GM21786 (cell line): ENCODE results near the gene CFAP97.
"Not testable (repeated sequence)": the region's sequence is repeated elsewhere in the genome, so short reads cannot be mapped to it uniquely, and the experiment has no call there.

Experiments used
- ATAC-seq: cut with Tn5 transposase; IDR thresholded peaks from one replicate; pipeline ENCODE4 v1.9.1; 2021; ENCODE audit not compliant: unreplicated experiment

Gene CFAP97

GRCh38 chr4:185201977-185202962 lies 1.5 kb downstream of the CFAP97 start:
- no peak for ATAC-seq

- ATAC-seq: not testable (repeated sequence)
Observed at GRCh38 chr4:185198189-185198588, 5.6 kb downstream of the CFAP97 start.

GRCh38 chr4:185196437-185196836 lies 7.4 kb downstream of the CFAP97 start:
- no peak for ATAC-seq

GRCh38 chr4:185194924-185195888 lies 8.6 kb downstream of the CFAP97 start:
- no peak for ATAC-seq

- ATAC-seq: peak; percentile 97
Observed at GRCh38 chr4:185192059-185192458, 11.7 kb downstream of the CFAP97 start.

GRCh38 chr4:185190306-185190856 lies 13.4 kb downstream of the CFAP97 start:
- ATAC-seq: no peak

GRCh38 chr4:185189606-185190305 lies 14.0 kb downstream of the CFAP97 start:
- ATAC-seq: no peak

GRCh38 chr4:185186769-185187168 lies 17.0 kb downstream of the CFAP97 start:
- ATAC-seq: no peak

- ATAC-seq: peak; percentile 56
Observed at GRCh38 chr4:185183622-185184281, 20.0 kb downstream of the CFAP97 start.

GRCh38 chr4:185182239-185182638 lies 21.6 kb downstream of the CFAP97 start:
- no peak for ATAC-seq

- no peak for ATAC-seq
Observed at GRCh38 chr4:185179488-185179887, 24.3 kb downstream of the CFAP97 start.

GRCh38 chr4:185171373-185172071 lies 32.3 kb downstream of the CFAP97 start:
- ATAC-seq: peak; percentile 80

GRCh38 chr4:185167234-185167633 lies 36.6 kb downstream of the CFAP97 start:
- ATAC-seq: no peak

- ATAC-seq: peak; percentile 94
Observed at GRCh38 chr4:185165605-185166063, 38.2 kb downstream of the CFAP97 start.

GRCh38 chr4:185151296-185151695 lies 52.5 kb downstream of the CFAP97 start:
- no peak for ATAC-seq

- ATAC-seq: no peak
Observed at GRCh38 chr4:185149392-185149791, 54.4 kb downstream of the CFAP97 start.

- no peak for ATAC-seq
Observed at GRCh38 chr4:185145572-185145971, 58.2 kb downstream of the CFAP97 start.

- no peak for ATAC-seq
Observed at GRCh38 chr4:185144601-185145240, 59.1 kb downstream of the CFAP97 start.

- ATAC-seq: peak; percentile 15
Observed at GRCh38 chr4:185143601-185143969, 60.2 kb downstream of the CFAP97 start.
